NCI-H82 treated with DMSO at 0.1 percent for 48 hours (cell line): Measurements from ENCODE around the gene CACUL1.
A peak's percentile ranks its signal among the peaks of the same experiment; 100 is the strongest.
"Not testable (repeated sequence)": the region's sequence is repeated elsewhere in the genome, so short reads cannot be mapped to it uniquely, and the experiment has no call there.

Experiments used
- DNase-seq: peaks from one replicate; lab custom pipeline; 2025; ENCODE audit not compliant: unreplicated experiment; lab: John Stamatoyannopoulos, UW

CACUL1 gene

DNA sequence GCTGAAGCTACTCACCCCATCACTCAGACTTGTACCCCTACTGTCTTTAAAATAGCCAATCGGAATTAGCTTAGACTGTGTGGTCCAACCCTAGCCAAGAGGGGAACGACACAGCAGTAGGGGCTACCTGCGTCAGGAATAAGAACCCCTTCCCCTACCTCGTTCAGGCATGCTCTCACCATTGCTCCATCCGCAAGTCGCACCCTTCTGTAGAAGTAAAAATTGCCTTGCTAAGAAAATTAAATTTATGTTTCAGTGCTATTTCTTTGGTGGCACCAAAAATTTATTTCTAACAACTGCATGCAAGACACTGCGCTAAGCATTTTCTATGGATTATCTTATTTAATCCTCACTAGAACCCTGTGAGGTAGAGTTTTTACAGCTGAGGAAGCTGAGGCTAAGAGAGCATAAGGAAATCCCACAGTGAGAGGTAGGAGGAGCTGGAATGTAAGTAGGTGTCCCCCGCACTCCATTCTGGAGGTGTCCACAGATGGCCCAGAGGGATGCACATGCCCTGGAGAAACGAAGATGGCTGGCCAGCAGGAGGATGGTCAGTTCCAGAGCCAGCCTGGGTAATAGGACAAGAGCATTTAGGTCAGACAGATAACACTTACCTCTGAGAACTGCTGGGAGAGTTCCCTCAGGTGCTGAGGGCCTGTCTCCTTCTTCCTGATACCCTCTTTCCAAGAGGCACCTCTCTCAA is 15.3 kb upstream of the CACUL1 start:
- DNase-seq = no peak

- no peak for DNase-seq
These were observed 13.5 kb upstream of the CACUL1 start for GRCh38 chr10:118768041-118768919.

- DNase-seq = no peak
These were observed 12.7 kb upstream of the CACUL1 start for GRCh38 chr10:118767297-118768040.

DNA sequence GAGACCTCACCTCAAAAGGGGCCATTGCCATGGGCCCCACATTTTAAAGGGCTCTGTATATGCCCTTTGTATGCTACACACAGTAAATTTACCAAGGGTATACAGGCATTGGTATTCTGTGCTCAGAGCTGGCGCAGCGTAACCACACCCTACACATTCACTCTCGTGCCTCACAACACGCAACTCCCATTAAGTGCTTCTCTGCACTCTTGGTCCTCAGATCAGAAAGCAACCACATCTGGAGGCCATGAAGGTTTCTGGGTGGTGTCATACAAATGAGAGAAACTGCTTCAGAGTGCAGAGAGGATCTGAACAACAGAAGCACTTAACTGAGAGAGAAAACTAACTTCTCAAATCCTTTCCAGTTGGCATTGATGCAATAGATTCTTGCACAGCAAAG is 9.4 kb upstream of the CACUL1 start:
- DNase-seq = no peak

- DNase-seq = no peak
These were observed 8.6 kb upstream of the CACUL1 start for GRCh38 chr10:118763202-118763988.

GRCh38 chr10:118760265-118760664 is 5.5 kb upstream of the CACUL1 start:
- no peak for DNase-seq

GRCh38 chr10:118758449-118758848 is 3.7 kb upstream of the CACUL1 start:
- DNase-seq = no peak

DNA sequence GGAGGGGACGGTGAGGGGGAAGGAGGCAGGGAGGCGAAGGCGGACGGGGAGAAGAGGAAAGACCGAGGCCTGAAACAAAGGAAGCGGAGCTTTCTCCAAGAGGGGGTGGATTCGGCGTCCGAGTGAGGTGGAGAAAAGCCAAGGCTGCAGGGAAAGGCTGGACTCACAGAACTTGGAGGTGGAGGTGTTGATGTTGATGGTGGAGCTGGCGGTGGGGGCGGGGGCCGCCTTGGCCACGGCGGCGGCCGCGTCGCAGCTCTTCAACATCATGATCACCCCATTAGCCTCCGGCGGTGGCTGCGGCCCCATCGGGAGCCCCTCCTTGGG is 578 bp downstream of the CACUL1 start:
- DNase-seq = no peak

DNA sequence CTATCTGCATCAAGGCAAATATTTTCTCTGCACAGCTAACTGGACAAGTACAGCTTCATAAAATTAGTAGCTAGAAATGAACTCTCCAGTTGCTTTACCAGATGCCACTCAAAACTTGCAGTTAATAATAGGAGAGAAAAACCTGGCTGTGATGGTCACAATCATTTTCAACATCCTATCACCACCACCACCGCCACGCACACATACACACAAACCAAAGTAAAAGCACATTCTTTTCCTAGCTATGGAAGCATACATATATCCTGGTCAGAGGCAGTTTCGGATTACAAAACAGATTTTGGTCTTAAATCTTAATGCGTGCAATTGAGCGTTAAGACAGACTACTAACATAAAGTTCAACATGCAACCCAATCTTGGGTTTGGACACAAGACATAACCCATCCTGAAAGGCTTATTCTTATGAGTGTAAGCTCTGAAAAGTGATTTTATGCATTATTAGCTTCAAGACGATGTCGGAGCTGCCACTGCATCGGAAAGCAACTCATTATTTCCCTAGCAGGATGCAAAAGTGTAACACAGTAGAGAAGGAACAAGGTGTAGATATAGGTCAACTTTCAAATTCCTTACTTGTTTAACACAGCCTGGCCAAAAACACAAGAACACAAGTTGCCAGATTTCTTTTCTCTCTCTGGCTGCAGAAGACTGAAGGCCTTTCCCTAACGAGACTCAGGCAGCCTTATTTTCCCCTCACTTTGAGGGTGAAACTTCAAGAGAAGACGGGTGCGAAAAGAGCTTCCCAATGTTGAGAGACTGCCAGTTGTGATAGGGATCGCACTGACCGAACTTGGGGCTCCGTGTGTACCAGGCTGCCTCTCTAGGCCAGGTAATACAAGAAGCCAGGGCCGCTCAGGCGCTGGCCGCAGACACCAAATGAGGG is 1.2 kb downstream of the CACUL1 start:
- no peak for DNase-seq

DNA sequence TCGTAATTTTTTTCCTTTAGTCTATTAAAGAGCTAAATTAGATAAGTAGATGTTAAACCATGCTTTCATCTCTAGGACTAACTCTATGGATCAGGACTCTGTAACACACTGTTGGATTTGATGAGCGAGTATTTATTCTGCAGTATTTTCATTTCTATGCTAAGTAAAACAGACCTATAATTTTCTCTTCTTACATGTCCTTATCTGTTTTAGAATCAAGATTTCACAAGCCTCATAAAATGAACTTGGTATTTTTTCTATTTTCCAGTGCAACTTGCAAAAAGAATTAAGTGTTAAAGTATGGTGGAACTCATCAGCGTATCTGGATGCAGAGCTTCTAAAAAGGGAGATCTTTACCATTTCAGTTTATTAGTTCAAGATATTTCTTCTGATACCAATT is 2.4 kb downstream of the CACUL1 start:
- DNase-seq = no peak

GRCh38 chr10:118751265-118751664 is 3.5 kb downstream of the CACUL1 start:
- DNase-seq = no peak

DNA sequence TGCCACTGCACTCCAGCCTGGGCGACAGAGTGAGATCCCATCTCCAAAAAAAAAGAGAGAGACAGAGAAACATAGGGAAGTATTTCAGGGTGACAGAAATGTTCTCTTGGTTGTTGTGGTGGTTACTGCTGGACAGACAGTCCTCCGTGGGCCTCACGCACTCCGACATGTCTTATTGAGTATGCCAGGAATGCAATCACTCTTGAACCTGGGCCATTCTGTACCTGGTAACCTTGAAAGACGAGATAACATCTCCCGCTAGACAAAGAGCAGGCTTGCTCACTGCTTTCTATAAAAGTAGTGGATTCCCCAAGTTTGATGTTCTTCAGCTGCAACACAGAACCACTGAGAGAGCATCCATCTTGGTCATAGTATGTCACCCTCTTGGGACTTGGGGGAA is 6.7 kb downstream of the CACUL1 start:
- no peak for DNase-seq

DNA sequence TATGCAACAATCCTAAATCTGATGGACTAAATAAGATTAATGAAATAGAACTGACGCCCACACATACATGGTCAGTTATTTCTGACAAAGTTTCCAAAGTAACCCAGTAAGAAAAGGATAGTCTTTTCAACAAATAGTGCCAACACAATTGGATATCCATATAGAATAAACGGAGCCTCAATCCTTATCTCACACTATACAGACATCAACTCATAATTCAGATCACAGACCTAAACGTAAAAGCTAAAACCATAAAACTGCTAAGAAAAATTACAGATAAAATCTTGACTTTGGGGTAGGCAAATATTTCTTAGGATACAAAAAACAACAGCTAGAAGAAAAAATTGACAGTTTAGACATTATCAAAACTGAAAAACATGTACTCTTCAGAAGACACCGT is 8.5 kb downstream of the CACUL1 start:
- no peak for DNase-seq

GRCh38 chr10:118745056-118745455 is 9.7 kb downstream of the CACUL1 start:
- no peak for DNase-seq

GRCh38 chr10:118744346-118744918 is 10.3 kb downstream of the CACUL1 start:
- DNase-seq = not testable (repeated sequence)

DNA sequence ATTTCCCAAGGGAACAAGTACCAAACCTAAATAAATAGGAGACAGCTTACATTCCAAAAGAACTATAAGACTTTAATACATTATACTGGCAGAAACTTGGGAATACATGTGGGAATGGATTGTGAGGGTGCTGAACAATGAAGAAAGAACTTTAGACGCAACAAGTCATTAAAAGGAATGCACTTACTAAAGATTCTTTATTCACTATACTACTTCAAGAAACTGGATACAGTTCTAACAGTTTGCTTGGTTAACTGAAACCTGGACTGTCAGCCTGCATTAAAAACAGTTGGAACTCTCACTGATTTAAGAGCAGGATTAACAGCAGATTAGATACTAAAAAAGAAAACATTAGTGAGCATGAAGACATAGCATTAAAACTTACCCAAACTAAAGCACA is 12.0 kb downstream of the CACUL1 start:
- DNase-seq = peak; percentile 24

DNA sequence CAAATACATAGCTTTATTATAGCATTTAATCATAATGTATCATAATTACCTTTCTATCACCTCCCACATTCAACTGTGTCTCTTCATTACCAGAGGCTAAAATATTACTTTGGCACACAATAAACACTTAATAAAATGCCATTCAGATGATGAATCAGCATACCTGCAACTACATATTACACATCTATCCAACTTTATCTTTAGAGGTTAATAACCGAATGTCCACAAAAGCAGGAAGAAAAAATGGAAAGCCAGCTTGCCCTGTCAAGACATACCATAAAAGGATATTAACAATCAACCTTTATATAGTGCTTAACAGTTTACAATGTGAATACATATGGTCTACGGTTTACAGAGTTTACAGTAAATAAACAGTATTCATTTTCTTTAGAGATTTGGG is 12.7 kb downstream of the CACUL1 start:
- DNase-seq = no peak

DNA sequence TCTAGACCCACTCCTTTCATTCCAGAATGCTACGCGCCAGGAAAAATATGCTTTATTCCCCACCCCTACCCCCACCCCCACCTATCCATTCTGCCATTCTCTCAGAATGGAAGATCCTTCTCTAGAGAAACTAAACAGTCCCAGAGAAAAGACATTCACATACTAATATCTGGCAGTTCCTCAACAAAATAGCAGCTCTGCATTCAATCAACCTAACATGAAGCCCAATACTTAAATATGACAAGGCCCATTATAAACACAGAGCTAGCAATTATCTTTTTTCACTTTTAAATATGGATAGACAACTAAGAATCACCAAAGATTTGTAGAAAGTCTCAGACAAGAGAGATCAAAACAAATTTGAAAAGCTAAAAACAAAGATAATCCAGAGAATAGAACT is 16.4 kb downstream of the CACUL1 start:
- DNase-seq = no peak

DNA sequence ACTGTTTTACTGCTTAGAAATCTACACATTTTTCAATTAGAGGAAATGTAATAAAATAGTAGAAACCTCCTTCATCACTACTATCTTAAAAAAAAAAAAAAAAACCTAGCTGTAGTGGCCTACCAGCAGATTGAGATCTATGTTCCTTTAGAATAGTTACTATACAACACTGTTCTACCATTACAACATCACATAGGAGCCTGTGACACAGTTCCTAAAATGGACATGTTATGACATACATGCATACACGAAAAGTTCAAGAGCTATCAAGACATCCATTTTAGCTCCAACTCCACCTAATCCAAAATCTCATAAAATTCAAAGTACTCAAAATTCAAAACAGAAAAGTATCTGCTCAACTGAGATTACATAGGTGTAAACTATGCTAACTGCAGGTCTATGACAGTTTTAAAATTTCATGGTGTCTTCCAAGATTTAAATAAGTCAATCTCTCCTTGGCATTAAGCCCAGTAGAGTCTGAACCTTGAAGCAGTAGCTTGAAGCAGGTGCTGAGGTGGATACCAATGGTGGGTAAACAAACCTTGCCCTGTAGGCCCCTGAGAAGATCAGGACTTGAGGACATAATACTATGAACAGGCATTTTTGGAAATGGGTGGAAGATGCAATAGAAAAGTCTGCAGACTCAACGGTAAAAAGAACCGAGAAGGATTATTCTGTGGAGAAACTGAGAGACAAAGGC is 17.0 kb downstream of the CACUL1 start:
- DNase-seq = no peak
